Measurements from ENCODE around the gene HOXC5.
"Not testable (repeated sequence)": the region's sequence is repeated elsewhere in the genome, so short reads cannot be mapped to it uniquely, and the experiment has no call there.

HOXC5 gene

GRCh38 chr12:54068418-54069070 lies 35.7 kb downstream of the HOXC5 start:
- in situ Hi-C loops (cut with HindIII; ENCODE audit: low sequenced_read_pairs): no loop called here
- TF ChIP-seq CTCF (IDR thresholded peaks at IDR 0.05; ENCODE audit: low read depth, low read length, missing control alignments): no peak
- H3K4me3 ChIP-seq (ENCODE audit: low read depth, low read length): no peak overlapping the region
- no peak for DNase-seq (ENCODE audit: low read depth)

GRCh38 chr12:54071942-54072341 lies 39.1 kb downstream of the HOXC5 start:
- in situ Hi-C loops (cut with HindIII; ENCODE audit: low sequenced_read_pairs): no loop called here
- no peak for DNase-seq (ENCODE audit: low read depth)
- no peak overlapping the region for H3K4me3 ChIP-seq (ENCODE audit: low read depth, low read length)
- TF ChIP-seq CTCF (IDR thresholded peaks at IDR 0.05; ENCODE audit: low read depth, low read length, missing control alignments): no peak

GRCh38 chr12:54074308-54074707 lies 41.5 kb downstream of the HOXC5 start:
- DNase-seq (ENCODE audit: low read depth): no peak
- no peak for TF ChIP-seq CTCF (IDR thresholded peaks at IDR 0.05; ENCODE audit: low read depth, low read length, missing control alignments)
- in situ Hi-C loops (cut with HindIII; ENCODE audit: low sequenced_read_pairs): no loop called here
- no peak overlapping the region for H3K4me3 ChIP-seq (ENCODE audit: low read depth, low read length)

GRCh38 chr12:54075409-54075808 lies 42.6 kb downstream of the HOXC5 start:
- no peak overlapping the region for H3K4me3 ChIP-seq (ENCODE audit: low read depth, low read length)
- DNase-seq (ENCODE audit: low read depth): no peak
- TF ChIP-seq CTCF (IDR thresholded peaks at IDR 0.05; ENCODE audit: low read depth, low read length, missing control alignments): no peak
- in situ Hi-C loops (cut with HindIII; ENCODE audit: low sequenced_read_pairs): no loop called here

GRCh38 chr12:54075974-54076373 lies 43.1 kb downstream of the HOXC5 start:
- in situ Hi-C loops (cut with HindIII; ENCODE audit: low sequenced_read_pairs): no loop called here
- no peak overlapping the region for H3K4me3 ChIP-seq (ENCODE audit: low read depth, low read length)
- DNase-seq (ENCODE audit: low read depth): no peak
- no peak for TF ChIP-seq CTCF (IDR thresholded peaks at IDR 0.05; ENCODE audit: low read depth, low read length, missing control alignments)

- H3K4me3 ChIP-seq (ENCODE audit: low read depth, low read length); DNase-seq (ENCODE audit: low read depth); in situ Hi-C loops (cut with HindIII; ENCODE audit: low sequenced_read_pairs): not testable (repeated sequence)
These were observed 45.0 kb downstream of the HOXC5 start for GRCh38 chr12:54077843-54078242.

GRCh38 chr12:54079115-54079514 lies 46.3 kb downstream of the HOXC5 start:
- H3K4me3 ChIP-seq (ENCODE audit: low read depth, low read length); DNase-seq (ENCODE audit: low read depth); in situ Hi-C loops (cut with HindIII; ENCODE audit: low sequenced_read_pairs): not testable (repeated sequence)

GRCh38 chr12:54080008-54080924 lies 47.4 kb downstream of the HOXC5 start:
- in situ Hi-C loops (cut with HindIII; ENCODE audit: low sequenced_read_pairs); DNase-seq (ENCODE audit: low read depth); H3K4me3 ChIP-seq (ENCODE audit: low read depth, low read length): not testable (repeated sequence)

GRCh38 chr12:54081053-54081514 lies 48.2 kb downstream of the HOXC5 start:
- H3K4me3 ChIP-seq (ENCODE audit: low read depth, low read length); DNase-seq (ENCODE audit: low read depth); in situ Hi-C loops (cut with HindIII; ENCODE audit: low sequenced_read_pairs): not testable (repeated sequence)

GRCh38 chr12:54081581-54082396 lies 48.9 kb downstream of the HOXC5 start:
- H3K4me3 ChIP-seq (ENCODE audit: low read depth, low read length); in situ Hi-C loops (cut with HindIII; ENCODE audit: low sequenced_read_pairs); DNase-seq (ENCODE audit: low read depth): not testable (repeated sequence)
